GM21786 (cell line): ENCODE results near the gene SP110.
"Not testable (repeated sequence)": the region's sequence is repeated elsewhere in the genome, so short reads cannot be mapped to it uniquely, and the experiment has no call there.

ENCODE experiments used
- ATAC-seq: cut with Tn5 transposase; IDR thresholded peaks from one replicate; pipeline ENCODE4 v1.9.1; 2021; ENCODE audit not compliant: unreplicated experiment

SP110 gene

DNA sequence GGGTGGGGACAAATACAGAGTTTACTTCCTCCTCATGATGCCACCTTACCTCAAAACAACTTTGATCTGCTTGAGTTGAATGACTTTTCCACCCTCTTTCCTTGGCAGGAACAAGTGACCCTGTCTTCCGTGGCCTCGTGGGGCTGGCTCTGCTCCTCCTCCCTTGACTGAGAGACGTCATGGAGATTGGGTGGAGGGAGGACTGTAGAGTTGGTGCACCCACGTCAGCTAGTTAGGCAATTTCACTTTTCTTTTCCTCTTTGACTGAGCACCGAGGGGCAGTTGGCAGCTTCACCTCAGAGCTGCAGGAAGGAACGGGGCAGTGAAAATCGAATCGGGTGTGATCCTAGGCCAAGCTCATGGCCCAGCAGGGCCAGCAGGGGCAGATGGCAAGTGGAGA lies 5.7 kb upstream of the SP110 start, which contains the start of gene SP140:
SP140 (plus strand) TSS at position 251 of the 400 bp plus-strand sequence; CDS start at position 360, 109 bp downstream.
- ATAC-seq = peak; percentile 70

DNA sequence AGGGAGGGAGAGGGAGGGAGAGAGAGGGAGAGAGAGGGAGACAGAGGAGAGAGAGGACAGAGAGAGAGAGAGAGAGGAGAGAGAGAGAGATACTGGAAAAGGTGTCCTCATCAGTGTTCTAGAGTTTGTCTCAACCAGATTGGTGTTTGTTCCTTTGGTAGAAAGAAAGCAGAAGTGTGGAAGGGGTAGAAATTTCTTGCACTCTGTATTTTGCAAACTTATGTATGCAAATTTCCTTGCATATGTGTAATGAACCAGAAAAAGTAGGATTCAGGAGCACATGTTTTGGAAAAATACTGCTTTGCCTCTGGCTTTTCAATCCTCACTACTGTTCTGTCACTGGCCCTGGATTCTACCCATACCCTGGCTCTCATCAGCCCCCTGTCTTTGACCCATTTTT lies 4.7 kb upstream of the SP110 start:
- no peak for ATAC-seq

DNA sequence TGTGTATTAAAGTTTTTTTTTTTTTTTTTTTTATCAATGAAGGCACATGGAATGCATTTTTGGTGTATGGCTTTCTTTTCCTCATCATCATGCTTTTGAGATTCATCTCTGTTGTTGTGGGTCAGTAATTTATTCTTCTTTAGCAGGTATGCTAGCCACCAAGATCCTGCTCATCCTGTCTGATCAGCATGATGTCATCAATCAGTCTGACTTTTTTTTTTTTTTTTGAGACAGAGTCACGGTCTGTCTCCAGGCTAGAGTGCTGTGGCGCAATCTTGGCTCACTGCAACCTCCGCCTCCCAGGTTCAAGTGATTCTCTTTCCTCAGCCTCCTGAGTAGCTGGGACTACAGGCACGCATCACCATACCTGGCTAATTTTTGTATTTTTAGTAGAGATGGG lies 3.0 kb upstream of the SP110 start:
- not testable (repeated sequence) for ATAC-seq

DNA sequence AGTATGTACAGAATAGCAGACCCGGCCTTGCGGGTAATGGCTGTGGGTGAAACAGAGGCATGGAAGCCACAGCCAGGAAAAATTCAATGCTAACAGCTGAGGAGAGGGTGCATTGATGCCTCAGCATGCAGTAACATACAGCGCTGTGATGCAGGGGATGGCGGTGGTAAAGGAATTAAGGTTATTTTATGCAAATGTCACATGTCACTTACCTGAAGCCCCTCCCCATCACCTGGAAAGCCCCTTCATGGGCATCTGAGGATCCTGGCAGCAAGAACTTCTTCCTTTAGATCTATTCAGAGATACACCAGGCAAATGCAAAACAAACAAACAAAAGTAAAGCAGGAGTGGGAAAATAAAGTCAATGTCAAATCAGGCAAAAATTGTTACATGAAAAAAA lies 1.7 kb upstream of the SP110 start:
- no peak for ATAC-seq

DNA sequence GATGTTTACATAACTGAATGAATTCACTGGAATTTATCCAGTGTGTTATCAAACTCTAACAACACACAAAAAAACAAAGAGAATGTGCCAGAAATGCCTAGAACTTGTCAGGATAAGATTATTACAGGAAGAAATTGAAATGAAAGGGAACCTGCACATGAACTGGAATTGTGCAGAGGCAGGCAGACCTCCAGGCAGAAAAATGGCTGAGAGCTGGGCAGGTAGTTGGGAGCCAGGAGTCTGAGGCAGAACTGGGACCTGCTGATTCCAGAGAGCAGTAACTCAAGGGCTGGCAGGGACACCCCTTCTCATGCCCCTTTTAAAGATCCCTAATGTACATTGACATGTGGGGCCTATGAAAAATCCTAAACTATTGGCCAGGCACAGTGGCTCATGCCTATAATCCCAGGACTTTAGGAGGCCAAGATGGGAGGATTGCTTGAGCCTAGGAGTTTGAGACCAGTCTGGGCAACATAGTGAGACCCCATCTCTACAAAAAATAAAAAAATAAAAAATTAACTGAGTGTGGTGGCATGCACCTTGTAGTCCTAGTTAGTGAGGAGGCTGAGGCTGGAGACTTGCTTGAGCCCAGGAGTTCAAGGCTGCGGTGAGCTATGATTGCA lies 674 bp upstream of the SP110 start:
- ATAC-seq = no peak

DNA sequence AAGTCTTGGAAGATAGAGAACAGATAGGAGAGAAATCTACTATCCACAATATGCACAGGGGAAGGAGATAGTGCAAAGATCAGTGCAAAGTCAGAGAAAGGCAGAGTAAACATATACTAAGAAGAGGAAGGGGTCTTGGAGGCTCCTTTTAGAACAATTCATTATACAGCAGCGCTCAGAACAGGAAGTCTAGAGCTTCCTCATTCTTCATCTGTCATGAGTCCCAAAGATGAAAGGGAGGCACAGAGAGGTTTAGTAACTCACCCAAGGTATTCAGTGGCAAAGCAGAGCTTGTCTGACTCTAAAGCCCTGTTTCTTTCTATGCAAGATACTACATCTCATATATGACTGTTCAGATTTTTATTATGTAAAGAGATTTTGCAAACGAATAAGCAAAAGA lies 1.4 kb downstream of the SP110 start:
- ATAC-seq = no peak

DNA sequence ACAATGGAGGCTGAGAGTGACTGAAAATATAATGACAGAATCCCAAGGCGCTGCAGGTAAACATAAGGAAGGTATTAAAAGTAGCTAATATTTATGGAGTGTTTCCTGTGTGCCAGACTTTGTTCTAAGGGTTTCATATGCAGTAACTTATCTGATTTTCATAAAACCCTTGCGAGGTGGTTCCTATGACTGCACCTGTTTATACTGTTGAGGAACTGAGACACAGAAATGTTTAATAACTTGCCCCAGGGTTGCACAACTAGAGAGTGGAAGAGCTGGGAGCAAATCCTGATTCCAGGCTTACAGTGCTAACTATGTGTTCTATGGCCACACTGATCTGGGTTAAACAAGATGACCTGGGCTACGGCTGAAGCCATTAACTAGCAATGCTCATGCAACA lies 2.4 kb downstream of the SP110 start:
- no peak for ATAC-seq

DNA sequence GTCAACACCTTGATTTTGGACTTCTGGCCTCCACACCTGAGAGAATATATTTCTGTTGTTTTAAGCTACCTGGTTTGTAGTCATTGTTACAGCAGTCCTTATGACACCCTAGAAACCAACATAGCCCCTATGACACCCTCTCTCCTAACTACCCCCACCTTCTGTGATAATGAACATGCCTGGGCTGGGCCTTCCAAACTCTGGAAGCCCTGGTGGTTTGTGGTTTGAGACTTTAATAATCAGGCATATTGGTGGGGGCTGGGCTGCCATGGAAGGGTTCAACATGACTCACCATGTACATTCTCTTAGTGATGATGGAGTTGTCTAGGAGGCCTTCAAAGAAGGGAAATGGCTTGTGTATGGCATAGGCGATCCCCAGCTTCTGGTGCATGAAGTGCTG lies 3.3 kb downstream of the SP110 start:
- no peak for ATAC-seq

DNA sequence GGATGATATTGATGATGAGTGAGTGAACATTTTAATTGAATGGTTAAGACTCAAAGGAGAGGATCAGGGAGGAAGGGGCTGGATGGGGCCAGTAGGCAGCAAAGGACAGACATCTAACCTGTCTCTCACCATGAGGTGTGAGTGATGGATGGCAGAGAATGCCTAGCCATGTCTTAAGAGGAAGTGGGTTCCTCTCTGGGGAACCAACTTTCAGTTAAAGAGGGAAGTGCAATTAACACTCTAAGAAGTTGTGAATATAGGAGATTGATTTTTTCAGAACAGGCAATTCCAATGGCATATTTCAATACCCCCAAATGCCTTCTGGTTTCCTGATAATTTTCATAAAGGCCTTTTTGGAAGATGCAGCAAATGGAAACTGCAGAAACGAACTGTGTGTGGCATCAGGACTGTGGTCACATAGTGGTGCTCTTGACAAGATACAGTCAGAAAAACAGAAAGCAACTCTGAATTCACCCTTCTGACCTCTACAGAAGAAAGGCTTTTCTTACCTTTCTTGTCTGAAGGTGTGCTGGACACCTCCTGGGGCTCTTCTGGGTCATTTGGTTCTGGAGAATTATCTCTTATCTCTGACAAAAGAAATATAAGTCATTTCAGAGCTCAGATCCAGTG lies 10.2 kb downstream of the SP110 start:
- peak; percentile 56 for ATAC-seq

DNA sequence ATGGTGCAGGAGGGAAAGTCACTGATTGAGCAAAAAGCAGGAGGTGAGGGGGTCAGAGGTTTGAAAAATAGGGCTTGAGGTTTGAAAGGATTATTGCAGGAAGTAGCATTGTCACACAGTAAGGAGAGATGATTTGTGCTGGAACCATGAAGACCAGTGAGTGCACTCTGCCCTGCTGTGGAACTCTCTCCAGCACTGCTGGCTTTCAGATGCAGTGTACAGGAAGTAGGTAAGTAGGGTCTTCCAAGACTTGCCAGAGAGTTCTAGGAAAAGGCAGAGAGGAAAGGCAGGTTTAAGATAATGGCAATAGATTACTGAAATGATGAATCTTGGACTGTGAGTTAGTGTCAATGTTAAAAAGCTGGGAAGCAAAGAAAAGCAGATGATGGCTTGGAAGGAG lies 11.2 kb downstream of the SP110 start:
- ATAC-seq = no peak

DNA sequence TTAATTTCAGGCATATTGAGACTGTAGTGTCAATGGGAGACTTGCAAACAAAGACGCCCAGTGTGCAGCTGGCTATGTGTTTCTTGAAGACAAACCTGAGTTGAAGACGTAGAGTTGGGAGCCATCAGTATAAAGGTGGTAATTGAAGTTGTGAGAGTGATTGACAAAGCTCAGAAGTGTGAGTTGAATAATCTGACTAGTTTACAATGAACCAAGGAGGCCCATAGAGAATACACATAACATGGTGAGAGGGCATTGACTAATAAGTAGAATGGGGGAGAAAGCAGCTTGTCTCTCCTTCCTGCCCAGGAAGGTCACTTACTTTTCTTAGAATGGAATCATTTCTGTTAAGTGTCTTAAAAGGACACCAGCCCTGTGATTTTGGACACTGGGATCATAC lies 14.1 kb downstream of the SP110 start:
- no peak for ATAC-seq

DNA sequence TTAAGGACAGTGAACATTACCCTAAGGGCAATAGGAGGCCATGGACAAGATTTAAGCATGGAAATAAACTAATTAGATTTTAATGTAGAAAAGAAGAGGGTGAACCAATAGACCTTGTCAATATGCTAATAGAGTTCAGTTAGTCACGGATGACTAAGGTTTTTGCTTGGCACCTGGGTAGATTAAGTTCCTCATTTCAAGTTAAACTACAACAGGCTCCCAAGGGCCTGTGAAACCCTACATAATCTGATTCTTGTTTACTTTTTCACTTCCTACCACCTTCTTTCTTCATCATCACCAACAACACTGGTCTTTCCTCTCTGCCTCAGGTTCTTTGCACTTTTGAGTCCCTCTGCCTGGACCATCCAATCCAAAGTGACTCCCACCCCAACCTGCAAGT lies 14.8 kb downstream of the SP110 start:
- ATAC-seq = peak; percentile 49

DNA sequence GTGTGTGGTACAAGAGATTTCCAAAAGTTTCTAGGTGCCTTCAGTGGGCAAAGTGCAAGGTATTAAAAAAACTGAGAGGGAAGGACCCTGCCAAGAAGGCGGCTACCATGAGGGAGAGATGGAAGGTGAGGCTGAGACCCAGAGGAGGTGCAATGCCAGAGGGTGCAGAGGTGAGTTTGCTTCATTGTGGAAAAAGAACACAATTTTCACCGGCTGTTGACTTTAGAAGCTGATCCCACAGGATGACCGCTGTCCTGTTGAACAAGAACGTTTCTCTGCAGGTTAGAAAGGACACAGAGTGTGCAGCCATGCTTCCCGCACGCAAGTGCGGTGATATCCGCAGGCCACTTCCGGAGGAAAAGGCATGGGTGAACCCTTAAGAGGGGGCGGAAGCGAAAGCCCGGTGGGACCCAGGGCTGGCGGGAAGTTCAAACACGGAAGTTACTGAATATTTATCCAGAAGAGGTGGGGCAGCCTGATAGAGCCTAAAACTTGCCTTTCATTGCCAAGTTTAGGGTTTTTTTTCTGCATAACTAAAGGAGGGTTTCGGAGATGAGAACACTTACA lies 16.6 kb downstream of the SP110 start:
- ATAC-seq = peak; percentile 36

DNA sequence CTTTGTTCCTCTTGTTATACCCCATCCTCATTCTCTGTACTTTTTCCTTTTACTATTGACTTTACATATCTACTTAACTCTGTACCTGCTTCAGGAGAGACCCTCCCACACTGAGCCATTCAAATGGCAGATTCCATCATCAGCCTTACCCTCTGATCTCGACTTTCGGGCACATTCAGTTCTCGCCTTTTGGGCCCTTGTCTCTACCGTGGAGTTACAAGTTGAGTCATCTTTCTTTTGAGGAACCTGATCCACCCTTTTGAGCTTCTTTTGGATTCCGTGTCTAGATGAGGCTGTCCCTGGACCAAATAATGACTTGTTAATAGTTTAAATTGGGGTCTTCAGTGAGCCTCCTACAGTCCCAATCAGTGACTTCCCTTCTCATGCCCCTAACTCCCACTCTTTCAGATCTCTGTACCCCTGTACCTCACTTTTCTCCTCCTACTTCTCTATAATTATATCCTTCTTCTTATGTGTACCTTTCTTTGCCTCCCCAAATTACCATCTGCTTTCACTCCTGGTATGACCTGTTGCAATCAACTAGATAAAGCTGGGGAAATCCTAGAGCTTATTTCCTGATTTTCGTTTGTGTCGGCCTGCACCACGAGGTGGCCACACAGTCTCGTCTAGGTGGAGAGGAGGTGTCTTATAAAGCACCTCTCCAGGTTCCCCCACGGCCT lies 17.2 kb downstream of the SP110 start:
- ATAC-seq = peak; percentile 54

DNA sequence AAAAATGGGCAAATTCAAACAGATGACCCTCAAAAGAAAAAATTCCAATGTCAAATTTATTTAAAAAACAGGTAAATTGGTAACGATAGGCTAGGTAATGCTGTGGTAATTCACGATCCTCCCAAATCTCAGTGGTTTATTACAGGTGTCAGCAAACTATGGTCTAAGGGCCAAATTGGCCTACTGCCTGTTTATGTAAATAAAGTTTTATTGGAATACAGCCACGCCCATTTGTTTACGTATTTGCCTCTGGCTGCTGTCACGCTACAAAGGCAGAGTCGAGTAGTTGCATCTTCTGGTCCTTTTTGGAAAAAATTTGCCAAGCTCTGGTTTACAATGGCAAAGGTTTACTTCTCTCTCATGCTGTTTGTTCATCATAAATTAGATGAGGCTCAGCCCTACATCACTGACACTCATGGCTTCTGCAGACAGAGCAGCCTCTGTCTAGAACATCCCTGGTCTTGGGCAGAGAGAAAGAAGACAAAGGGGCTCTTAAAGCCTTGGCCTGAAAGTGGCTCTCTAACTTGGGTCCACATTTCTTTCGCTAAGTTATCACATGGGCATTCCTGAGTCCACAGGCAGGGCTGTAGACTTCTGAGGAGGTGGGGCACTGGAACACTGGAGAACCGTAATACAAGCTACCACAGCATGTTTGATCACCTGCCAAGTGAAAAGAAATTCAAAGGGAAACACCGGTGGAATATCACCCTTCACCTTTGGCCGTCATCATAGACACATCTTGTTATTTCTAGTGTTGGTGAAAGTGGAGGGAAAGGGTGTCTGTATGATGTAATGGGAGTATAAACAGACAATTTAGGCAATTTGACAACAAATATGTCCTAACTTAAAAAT lies 34.8 kb downstream of the SP110 start:
- ATAC-seq = no peak

DNA sequence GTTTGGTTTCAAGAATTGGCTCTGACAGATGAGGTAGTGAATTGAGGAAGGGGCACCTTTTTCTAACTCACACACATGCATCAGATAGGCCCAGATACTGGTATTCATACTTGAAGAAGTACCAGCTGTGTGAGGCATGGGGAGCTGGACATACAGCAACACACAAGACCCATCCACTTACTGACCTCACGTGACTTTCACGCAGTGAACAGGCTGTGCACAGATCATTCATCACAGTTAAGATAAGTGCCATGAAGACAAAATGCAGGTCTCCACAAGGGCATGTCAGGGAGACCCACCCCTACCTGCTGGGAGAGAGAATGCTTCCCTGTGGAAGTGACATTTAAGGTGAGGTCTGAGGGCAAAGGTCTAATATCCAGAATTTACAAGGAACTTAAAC lies 38.6 kb downstream of the SP110 start:
- ATAC-seq = no peak

DNA sequence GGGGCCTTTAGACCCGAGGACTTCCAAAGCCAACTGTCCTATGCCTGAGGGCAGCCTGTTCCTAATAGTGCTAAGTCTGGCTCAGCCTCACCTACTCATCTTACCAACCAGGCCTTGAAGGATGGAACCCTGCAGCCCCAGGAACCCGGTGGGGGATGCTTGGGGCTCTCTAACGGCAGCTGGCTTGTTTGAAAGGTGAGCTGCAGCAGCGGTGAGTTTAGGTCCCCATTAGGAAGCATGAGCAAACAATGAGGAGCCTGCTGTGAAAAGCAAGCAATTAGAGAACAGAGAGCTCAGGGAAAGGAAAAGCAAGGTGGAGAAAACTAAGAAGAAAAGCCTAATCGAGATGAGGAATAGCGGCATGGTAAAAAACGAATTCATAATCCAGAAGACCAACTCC lies 39.9 kb downstream of the SP110 start:
- no peak for ATAC-seq

DNA sequence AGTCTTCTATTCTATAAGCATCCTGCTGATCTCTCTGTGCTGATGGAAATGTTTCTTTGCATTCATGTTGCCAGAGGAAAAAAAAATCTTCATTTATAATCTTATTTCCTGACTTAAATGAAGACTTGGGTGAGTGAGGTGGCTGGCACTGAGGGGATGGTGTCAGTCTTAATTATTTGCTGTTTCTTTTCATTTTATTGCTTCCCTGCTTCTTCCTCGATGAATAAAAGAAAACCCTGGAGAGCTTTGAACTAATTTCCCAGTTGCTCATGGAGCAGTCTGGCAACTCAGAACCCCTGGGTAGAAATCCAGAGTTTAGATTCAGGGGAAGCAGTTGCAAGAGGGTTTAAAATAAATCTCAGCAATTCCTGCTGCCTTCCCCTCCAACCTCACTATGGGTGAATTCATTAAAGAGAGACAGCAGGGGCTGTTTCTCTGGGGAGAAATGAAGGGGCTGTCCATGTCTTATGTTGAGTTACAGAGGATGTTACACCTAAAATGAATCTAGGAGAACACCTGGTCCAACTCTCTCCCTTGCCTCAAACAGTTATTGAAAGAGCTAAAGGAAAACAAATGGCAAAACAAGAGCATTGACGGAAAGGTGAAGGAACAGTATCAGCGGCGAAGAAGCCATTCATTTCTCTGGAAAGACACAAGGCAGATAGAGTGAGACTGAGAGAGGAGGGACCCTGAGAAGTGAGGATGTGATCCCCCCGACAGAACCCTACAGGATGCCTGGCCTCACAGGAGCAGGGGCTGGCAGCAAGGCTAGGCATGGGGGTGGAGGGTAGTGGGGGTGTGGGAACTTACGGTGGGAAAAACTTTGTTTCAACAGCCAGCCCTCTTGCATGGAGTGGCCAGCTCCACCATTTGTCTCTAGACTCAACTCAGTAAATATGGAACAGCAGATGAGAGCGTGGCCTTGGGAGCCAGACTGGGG lies 41.0 kb downstream of the SP110 start:
- no peak for ATAC-seq

DNA sequence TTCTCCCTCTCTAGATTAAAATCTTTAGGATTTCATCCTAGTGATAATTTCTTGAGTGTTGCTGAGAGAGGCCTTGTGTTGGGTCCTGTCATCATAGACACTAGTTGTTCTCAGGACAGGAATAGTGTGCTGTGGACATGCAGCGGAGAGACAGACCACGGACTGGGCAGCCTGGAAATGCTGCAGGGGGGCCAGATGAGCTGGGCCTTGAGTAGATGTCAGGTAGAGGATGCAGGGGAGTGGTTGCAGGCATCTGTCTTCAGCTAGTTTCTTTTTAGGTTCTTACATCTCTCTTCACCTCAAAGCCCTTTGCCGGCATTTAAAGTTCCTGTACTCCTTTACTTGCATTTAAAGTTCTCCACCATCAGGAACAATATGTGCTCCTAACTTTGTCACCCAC lies 42.8 kb downstream of the SP110 start:
- no peak for ATAC-seq

DNA sequence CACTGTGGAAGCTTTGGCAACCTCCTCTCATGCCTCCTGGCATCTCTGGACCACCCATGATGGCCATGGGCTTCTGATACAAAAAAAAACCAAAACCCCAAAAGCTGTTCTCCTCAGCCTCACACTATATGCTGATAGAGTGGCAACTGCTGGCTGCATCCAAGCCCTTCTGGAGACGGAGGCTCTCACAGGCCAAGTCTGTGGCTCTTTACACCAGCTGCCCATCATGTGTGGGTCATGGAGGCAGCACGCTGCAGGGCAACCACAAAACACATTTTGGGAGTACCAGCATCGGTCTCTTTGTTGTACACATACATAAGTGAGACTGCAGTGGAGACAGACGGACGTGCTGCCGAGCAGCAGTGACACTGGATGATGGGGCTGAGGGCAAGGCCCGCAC lies 45.3 kb downstream of the SP110 start:
- no peak for ATAC-seq
